ENCODE results near the gene PLGRKT. TPM values are rescaled to one million over a fixed set of nuclear protein-coding genes. Genes with fewer than 3 reads are reported as not detected.
A peak's percentile ranks its signal among the peaks of the same experiment; 100 is the strongest.

The PLGRKT gene
- total and polyA plus RNA-seq, 2 experiments from 2014 or later: 28.3 to 40.3 TPM

GRCh38 chr9:5375091-5375490 is 62.6 kb downstream of the PLGRKT start:
- WGBS, 2 experiments (ENCODE audit: low coverage in 1 of 2, low lambda C conversion rate in 2 of 2, missing lambda C conversion rate in 2 of 2): 89 to 97% methylated on average over 1 of the region's 1 CpG
- Histone ChIP-seq H2AFZ (no peak overlapping the region), H4K20me1 (ENCODE audit: insufficient read depth) (no peaks in the 10 kb centered on the region), H3K9ac (no peak overlapping the region), H3K4me1 (ENCODE audit: insufficient read depth) (no peaks in the 10 kb centered on the region), H3K9me2 (ENCODE audit: insufficient read depth) (no peaks in the 10 kb centered on the region), H3K9me3 (ENCODE audit: low read depth) (no peaks in the 10 kb centered on the region), H3K36me3 (ENCODE audit: low read depth) (0 out of 2 replicates have a peak, but pooled peaks cover 3% of the 10 kb centered on the region), H3K79me2 (ENCODE audit: insufficient read depth) (no peaks in the 10 kb centered on the region), H3K4me3 (no peak overlapping the region), H3K27me3 (replicated peaks; ENCODE audit: insufficient read depth) (no peaks in the 10 kb centered on the region), H3F3A (ENCODE audit: insufficient read depth) (no peaks in the 10 kb centered on the region), H3K4me2 (ENCODE audit: unreplicated experiment) (no peak overlapping the region), H3K27ac (no peak overlapping the region)
- DNase-seq: no peak
- TF ChIP-seq EZH2 (IDR thresholded peaks at IDR 0.05; ENCODE audit: insufficient read depth, poor library complexity, severe bottlenecking) (no peak), EZH2phosphoT487 (IDR thresholded peaks at IDR 0.05; ENCODE audit: insufficient read depth, low read depth) (no peak)
- in situ Hi-C loops (cut with MboI): no loop called here

GRCh38 chr9:5364294-5365024 is 73.3 kb downstream of the PLGRKT start:
- H3K9ac ChIP-seq: no peak overlapping the region
- no peak overlapping the region for H3K27ac ChIP-seq
- H3K4me2 ChIP-seq (ENCODE audit: unreplicated experiment): no peak overlapping the region
- DNase-seq: peak; percentile 50
- no peaks in the 10 kb centered on the region for H4K20me1 ChIP-seq (ENCODE audit: insufficient read depth)
- in situ Hi-C loops (cut with MboI): no loop called here
- H3F3A ChIP-seq (ENCODE audit: insufficient read depth): no peaks in the 10 kb centered on the region
- 53 to 63% methylated on average over 3 of the region's 3 CpGs for WGBS, 2 experiments (ENCODE audit: low coverage in 1 of 2, low lambda C conversion rate in 2 of 2, missing lambda C conversion rate in 2 of 2)
- H3K4me3 ChIP-seq: no peak overlapping the region
- no peaks in the 10 kb centered on the region for H3K9me2 ChIP-seq (ENCODE audit: insufficient read depth)
- no peaks in the 10 kb centered on the region for H3K4me1 ChIP-seq (ENCODE audit: insufficient read depth)
- no peaks in the 10 kb centered on the region for H3K9me3 ChIP-seq (ENCODE audit: low read depth)
- no peaks in the 10 kb centered on the region for H3K79me2 ChIP-seq (ENCODE audit: insufficient read depth)
- TF ChIP-seq EZH2 (IDR thresholded peaks at IDR 0.05; ENCODE audit: insufficient read depth, poor library complexity, severe bottlenecking): no peak
- TF ChIP-seq EZH2phosphoT487 (IDR thresholded peaks at IDR 0.05; ENCODE audit: insufficient read depth, low read depth): no peak
- no peaks in the 10 kb centered on the region for H3K36me3 ChIP-seq (ENCODE audit: low read depth)
- no peak overlapping the region for H2AFZ ChIP-seq
- no peaks in the 10 kb centered on the region for H3K27me3 ChIP-seq (replicated peaks; ENCODE audit: insufficient read depth)

- no peak overlapping the region for H3K27ac ChIP-seq
- no peaks in the 10 kb centered on the region for H3K4me1 ChIP-seq (ENCODE audit: insufficient read depth)
- no peaks in the 10 kb centered on the region for H3K9me3 ChIP-seq (ENCODE audit: low read depth)
- no peak overlapping the region for H3K9ac ChIP-seq
- no peak for TF ChIP-seq EZH2phosphoT487 (IDR thresholded peaks at IDR 0.05; ENCODE audit: insufficient read depth, low read depth)
- TF ChIP-seq EZH2 (IDR thresholded peaks at IDR 0.05; ENCODE audit: insufficient read depth, poor library complexity, severe bottlenecking): no peak
- no peaks in the 10 kb centered on the region for H3K36me3 ChIP-seq (ENCODE audit: low read depth)
- no peaks in the 10 kb centered on the region for H3K79me2 ChIP-seq (ENCODE audit: insufficient read depth)
- WGBS, 2 experiments (ENCODE audit: low coverage in 1 of 2, low lambda C conversion rate in 2 of 2, missing lambda C conversion rate in 2 of 2): 82 to 89% methylated on average over 3 of the region's 3 CpGs
- no peaks in the 10 kb centered on the region for H3K27me3 ChIP-seq (replicated peaks; ENCODE audit: insufficient read depth)
- no peak for DNase-seq
- H3K4me3 ChIP-seq: no peak overlapping the region
- no peaks in the 10 kb centered on the region for H3K9me2 ChIP-seq (ENCODE audit: insufficient read depth)
- no peaks in the 10 kb centered on the region for H3F3A ChIP-seq (ENCODE audit: insufficient read depth)
- no peak overlapping the region for H2AFZ ChIP-seq
- in situ Hi-C loops (cut with MboI): no loop called here
- H3K4me2 ChIP-seq (ENCODE audit: unreplicated experiment): no peak overlapping the region
- H4K20me1 ChIP-seq (ENCODE audit: insufficient read depth): no peaks in the 10 kb centered on the region
These were observed 76.3 kb downstream of the PLGRKT start for GRCh38 chr9:5361326-5362010.

- no peaks in the 10 kb centered on the region for H3K9me2 ChIP-seq (ENCODE audit: insufficient read depth)
- H3K36me3 ChIP-seq (ENCODE audit: low read depth): no peaks in the 10 kb centered on the region
- H3K79me2 ChIP-seq (ENCODE audit: insufficient read depth): no peaks in the 10 kb centered on the region
- no peak overlapping the region for H3K9ac ChIP-seq
- TF ChIP-seq EZH2 (IDR thresholded peaks at IDR 0.05; ENCODE audit: insufficient read depth, poor library complexity, severe bottlenecking) (no peak), EZH2phosphoT487 (IDR thresholded peaks at IDR 0.05; ENCODE audit: insufficient read depth, low read depth) (no peak)
- no peak overlapping the region for H3K4me2 ChIP-seq (ENCODE audit: unreplicated experiment)
- H4K20me1 ChIP-seq (ENCODE audit: insufficient read depth): no peaks in the 10 kb centered on the region
- no peak overlapping the region for H2AFZ ChIP-seq
- in situ Hi-C loops (cut with MboI): no loop called here
- no peaks in the 10 kb centered on the region for H3K4me1 ChIP-seq (ENCODE audit: insufficient read depth)
- no peak overlapping the region for H3K4me3 ChIP-seq
- H3K27ac ChIP-seq: no peak overlapping the region
- DNase-seq: no peak
- no peaks in the 10 kb centered on the region for H3K27me3 ChIP-seq (replicated peaks; ENCODE audit: insufficient read depth)
- H3F3A ChIP-seq (ENCODE audit: insufficient read depth): no peaks in the 10 kb centered on the region
- no peaks in the 10 kb centered on the region for H3K9me3 ChIP-seq (ENCODE audit: low read depth)
These were observed 77.4 kb downstream of the PLGRKT start for GRCh38 chr9:5360341-5360740.

Data from GM23248 (cell line).